Fibroblast of lung (primary cell): ENCODE results near the gene FKBP4. TPM values are rescaled to one million over a fixed set of nuclear protein-coding genes. Genes with fewer than 3 reads are reported as not detected.

Source experiments
- DNase-seq, 2 donors: peaks; one replicate each; pipeline versions ENCODE4 v3.0.0 to v3.0.0-alpha.2; 2010; ENCODE audit warnings: low read depth in 2 of 2
- H2AFZ ChIP-seq: 2 replicates; pipeline ENCODE4 v1.5.1; 2012; ENCODE audit warnings: low read length, control low read depth, inconsistent platforms
- H3K27ac ChIP-seq: 2 replicates; pipeline ENCODE4 v1.5.1; 2011; ENCODE audit warnings: low read length, control low read depth; ENCODE audit not compliant: insufficient read depth
- H3K27me3 ChIP-seq: 2 replicates; pipeline ENCODE4 v1.5.1; 2011; ENCODE audit warnings: mild to moderate bottlenecking, low read length; ENCODE audit not compliant: control insufficient read depth, insufficient read depth
- H3K36me3 ChIP-seq: 2 replicates; pipeline ENCODE4 v1.5.1; 2011; ENCODE audit warnings: low read length; ENCODE audit not compliant: control insufficient read depth, insufficient read depth
- H3K4me1 ChIP-seq: 2 replicates; pipeline ENCODE4 v1.5.1; 2011; ENCODE audit warnings: low read length; ENCODE audit not compliant: control insufficient read depth, insufficient read depth; ENCODE audit errors: extremely low read depth
- H3K4me2 ChIP-seq: 2 replicates; pipeline ENCODE4 v1.5.1; 2011; ENCODE audit warnings: low read length, control low read depth; ENCODE audit not compliant: insufficient read depth; ENCODE audit errors: extremely low read depth
- H3K4me3 ChIP-seq, 4 experiments: fragments of 200-600 bp in 1 of 4; sonication (generic) in 1 of 4; replicated peaks in 1 of 4; 2 replicates each; pipeline ENCODE4 v1.5.1; 2011 to 2016; ENCODE audit warnings: low read length in 4 of 4, low read depth in 3 of 4, mild to moderate bottlenecking in 3 of 4, control low read depth in 2 of 4, inconsistent platforms in 1 of 4, mixed read lengths in 1 of 4; ENCODE audit not compliant: insufficient read depth in 1 of 4; ENCODE audit errors: control extremely low read depth in 1 of 4
- H3K79me2 ChIP-seq: 2 replicates; pipeline ENCODE4 v1.5.1; 2012; ENCODE audit warnings: mild to moderate bottlenecking, low read length, inconsistent platforms; ENCODE audit not compliant: control insufficient read depth, insufficient read depth
- H3K9ac ChIP-seq: 2 replicates; pipeline ENCODE4 v1.5.1; 2011; ENCODE audit warnings: mild to moderate bottlenecking, low read length, control low read depth; ENCODE audit not compliant: insufficient read depth
- H3K9me3 ChIP-seq: 2 replicates; pipeline ENCODE4 v1.5.1; 2012; ENCODE audit warnings: low read depth, low read length; ENCODE audit not compliant: control insufficient read depth, insufficient read depth
- H4K20me1 ChIP-seq: 2 replicates; pipeline ENCODE4 v1.5.1; 2011; ENCODE audit warnings: low read length; ENCODE audit not compliant: control insufficient read depth, insufficient read depth; ENCODE audit errors: extremely low read depth
- CTCF ChIP-seq, 2 donors: IDR thresholded peaks in 1 of 2; conservative IDR thresholded peaks in 1 of 2; 1 replicate in 1 of 2; 2 replicates in 1 of 2; pipeline ENCODE4 v1.5.1; 2011 to 2012; ENCODE audit warnings: low read length in 2 of 2, control low read depth in 1 of 2, inconsistent platforms in 1 of 2, low read depth in 1 of 2, mild to moderate bottlenecking in 1 of 2
- EZH2 ChIP-seq: IDR thresholded peaks from 2 replicates; pipeline ENCODE4 v1.5.1; 2012; ENCODE audit warnings: low read length, control low read depth, mild to moderate bottlenecking; ENCODE audit errors: missing control alignments
- polyA plus RNA-seq, 2 donors: library from polyadenylated mRNA; depleted of rRNA in 1 of 2; stranded (reverse) in 1 of 2; unstranded in 1 of 2; fragments of >200 nt; gene quantifications; 2 replicates each; pipeline ENCODE4 v1.2.1, GENCODE V29; 2011 to 2012; ENCODE audit warnings: missing spikeins in 1 of 2
- total RNA-seq: library from RNA; depleted of rRNA; stranded (reverse); fragments of >200 nt; gene quantifications from 2 replicates; pipeline ENCODE4 v1.2.1, GENCODE V29; 2014

FKBP4 gene
- total and polyA plus RNA-seq, 2 donors (not counting 1 experiment from before 2014, with no cell fraction given): 23.0 to 42.6 TPM

GRCh38 chr12:2765052-2765451 lies 29.7 kb upstream of the FKBP4 start:
- H4K20me1 ChIP-seq: no peaks in the 10 kb centered on the region
- H3K4me1 ChIP-seq: no peaks in the 10 kb centered on the region
- no peaks in the 10 kb centered on the region for H3K79me2 ChIP-seq
- H3K9me3 ChIP-seq: no peaks in the 10 kb centered on the region
- no peak overlapping the region for H2AFZ ChIP-seq
- no peak for DNase-seq
- peaks cover 3% of the 10 kb centered on the region for H3K27me3 ChIP-seq
- TF ChIP-seq EZH2 (no peak), CTCF (conservative IDR thresholded peaks at IDR 0.05 in 1 of 2, IDR thresholded peaks at IDR 0.05 in 1 of 2; ENCODE audit: low read depth in 1 of 2, low read length in 2 of 2) (no peak)
- H3K27ac ChIP-seq: no peak overlapping the region
- no peaks in the 10 kb centered on the region for H3K36me3 ChIP-seq
- no peak overlapping the region for H3K4me3 ChIP-seq
- no peak overlapping the region for H3K9ac ChIP-seq
- no peak overlapping the region for H3K4me2 ChIP-seq

- no peak overlapping the region for H3K4me2 ChIP-seq
- no peaks in the 10 kb centered on the region for H3K4me1 ChIP-seq
- no peak overlapping the region for H2AFZ ChIP-seq
- H3K36me3 ChIP-seq: no peaks in the 10 kb centered on the region
- H3K27ac ChIP-seq: no peak overlapping the region
- peaks cover 3% of the 10 kb centered on the region for H3K27me3 ChIP-seq
- H3K9me3 ChIP-seq: no peaks in the 10 kb centered on the region
- H3K9ac ChIP-seq: no peak overlapping the region
- H4K20me1 ChIP-seq: no peaks in the 10 kb centered on the region
- no peak for TF ChIP-seq EZH2
- no peak for TF ChIP-seq CTCF (conservative IDR thresholded peaks at IDR 0.05 in 1 of 2, IDR thresholded peaks at IDR 0.05 in 1 of 2; ENCODE audit: low read depth in 1 of 2, low read length in 2 of 2)
- no peak for DNase-seq
- H3K4me3 ChIP-seq: no peak overlapping the region
- no peaks in the 10 kb centered on the region for H3K79me2 ChIP-seq
These were observed 29.2 kb upstream of the FKBP4 start for GRCh38 chr12:2765608-2766007.

GRCh38 chr12:2768224-2768961 lies 26.4 kb upstream of the FKBP4 start:
- H3K27ac ChIP-seq: no peak overlapping the region
- peaks cover 10% of the 10 kb centered on the region for H3K27me3 ChIP-seq
- H3K4me1 ChIP-seq: no peaks in the 10 kb centered on the region
- H3K9ac ChIP-seq: no peak overlapping the region
- no peaks in the 10 kb centered on the region for H3K79me2 ChIP-seq
- H3K4me3 ChIP-seq: no peak overlapping the region
- DNase-seq: no peak
- H3K36me3 ChIP-seq: no peaks in the 10 kb centered on the region
- H3K4me2 ChIP-seq: no peak overlapping the region
- no peak overlapping the region for H2AFZ ChIP-seq
- no peaks in the 10 kb centered on the region for H3K9me3 ChIP-seq
- TF ChIP-seq CTCF (conservative IDR thresholded peaks at IDR 0.05 in 1 of 2, IDR thresholded peaks at IDR 0.05 in 1 of 2; ENCODE audit: low read depth in 1 of 2, low read length in 2 of 2) (no peak), EZH2 (no peak)
- no peaks in the 10 kb centered on the region for H4K20me1 ChIP-seq
